Ascending aorta (tissue), 2 donors: ENCODE measurements around the gene ZNF202. TPM values are rescaled to one million over a fixed set of nuclear protein-coding genes. Genes with fewer than 3 reads are reported as not detected.

Experiments
- DNase-seq, 2 donors: peaks; one replicate each; pipeline ENCODE4 v3.0.0-alpha.2; 2019; ENCODE audit warnings: low spot score in 2 of 2
- H3K27ac ChIP-seq, 2 donors: fragments of 200-600 bp; sonication (generic); one replicate each; pipeline ENCODE4 v1.5.1; 2016 to 2017; ENCODE audit warnings: mild to moderate bottlenecking in 1 of 2
- H3K27me3 ChIP-seq: fragments of 200-600 bp; sonication (generic); one replicate; pipeline ENCODE4 v1.5.1; 2017
- H3K36me3 ChIP-seq, 2 donors: fragments of 200-600 bp; sonication (generic); one replicate each; pipeline ENCODE4 v1.5.1; 2016
- H3K4me1 ChIP-seq, 2 donors: fragments of 200-600 bp; sonication (generic); one replicate each; pipeline ENCODE4 v1.5.1; 2016 to 2017; ENCODE audit warnings: mild to moderate bottlenecking in 1 of 2
- H3K4me3 ChIP-seq, 2 donors: fragments of 200-600 bp; sonication (generic); one replicate each; pipeline ENCODE4 v1.5.1; 2016 to 2017; ENCODE audit warnings: mild to moderate bottlenecking in 1 of 2
- H3K9me3 ChIP-seq, 2 donors: fragments of 200-600 bp; sonication (generic); one replicate each; pipeline ENCODE4 v1.5.1; 2016
- intact Hi-C: fragments of 100-400 bp; cut with DNase I; formaldehyde crosslinking; loops from one replicate; pipeline ENCODE4 v1.15.1; 2023
- total RNA-seq: library from RNA; depleted of rRNA; stranded (reverse); fragments of >200 nt; gene quantifications from one replicate; pipeline ENCODE4 v1.1.0, GENCODE V29; 2016
- TF ChIP-seq, protein P1 (sequence below), 3 experiments: fragments of 200-600 bp in 2 of 3; fragments of 450-650 bp in 1 of 3; sonication (generic) in 2 of 3; IDR thresholded peaks; one replicate each; pipeline ENCODE4 v1.5.1; 2016 to 2019; ENCODE audit warnings: antibody characterized with exemption in 3 of 3, mild to moderate bottlenecking in 1 of 3, moderate library complexity in 1 of 3

ZNF202 gene
- total RNA-seq, 1 donor from 2014 or later, result 2.2 TPM

DNA sequence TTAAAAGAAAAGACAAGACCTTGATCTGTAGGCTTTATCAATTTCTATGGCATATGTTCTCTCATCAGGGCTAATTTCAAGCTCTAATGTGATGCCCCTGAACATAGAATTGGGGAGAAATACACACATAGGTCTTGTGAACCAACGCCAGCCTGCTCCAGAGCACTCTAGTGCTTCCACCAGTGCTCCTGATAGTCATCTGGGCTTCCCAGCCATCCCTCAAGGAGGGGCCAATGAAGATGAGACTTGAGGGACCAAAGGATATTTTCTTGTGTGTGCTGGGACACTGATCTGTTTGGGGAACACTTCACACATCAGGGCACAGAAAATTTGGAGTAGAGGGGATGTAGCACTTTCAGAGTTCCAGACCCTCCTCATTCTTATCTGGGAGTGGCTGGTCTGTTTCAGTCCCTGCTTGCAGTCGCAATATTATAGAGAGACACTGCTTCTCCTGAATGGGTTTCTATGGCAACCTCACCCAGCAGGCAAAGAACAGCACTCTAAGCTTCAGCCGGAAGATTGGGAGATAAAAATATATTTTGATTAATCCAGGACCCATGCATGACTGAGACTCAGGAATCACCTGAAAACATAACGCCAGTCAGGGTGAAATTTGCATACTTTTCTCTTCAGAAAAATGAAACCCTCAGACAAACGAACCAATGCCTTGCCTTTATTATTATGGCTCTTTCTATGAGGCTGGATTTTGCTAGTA, 58.6 kb downstream of the ZNF202 start:
- intact Hi-C loops, result no loop called here
- Histone ChIP-seq H3K27me3 (no peaks in the 10 kb centered on the region), H3K27ac (no peak overlapping the region), H3K9me3 (no peaks in the 10 kb centered on the region), H3K4me1 (no peaks in the 10 kb centered on the region), H3K4me3 (no peak overlapping the region), H3K36me3 (no peaks in the 10 kb centered on the region)
- DNase-seq, result no peak
- TF ChIP-seq, protein P1, sequence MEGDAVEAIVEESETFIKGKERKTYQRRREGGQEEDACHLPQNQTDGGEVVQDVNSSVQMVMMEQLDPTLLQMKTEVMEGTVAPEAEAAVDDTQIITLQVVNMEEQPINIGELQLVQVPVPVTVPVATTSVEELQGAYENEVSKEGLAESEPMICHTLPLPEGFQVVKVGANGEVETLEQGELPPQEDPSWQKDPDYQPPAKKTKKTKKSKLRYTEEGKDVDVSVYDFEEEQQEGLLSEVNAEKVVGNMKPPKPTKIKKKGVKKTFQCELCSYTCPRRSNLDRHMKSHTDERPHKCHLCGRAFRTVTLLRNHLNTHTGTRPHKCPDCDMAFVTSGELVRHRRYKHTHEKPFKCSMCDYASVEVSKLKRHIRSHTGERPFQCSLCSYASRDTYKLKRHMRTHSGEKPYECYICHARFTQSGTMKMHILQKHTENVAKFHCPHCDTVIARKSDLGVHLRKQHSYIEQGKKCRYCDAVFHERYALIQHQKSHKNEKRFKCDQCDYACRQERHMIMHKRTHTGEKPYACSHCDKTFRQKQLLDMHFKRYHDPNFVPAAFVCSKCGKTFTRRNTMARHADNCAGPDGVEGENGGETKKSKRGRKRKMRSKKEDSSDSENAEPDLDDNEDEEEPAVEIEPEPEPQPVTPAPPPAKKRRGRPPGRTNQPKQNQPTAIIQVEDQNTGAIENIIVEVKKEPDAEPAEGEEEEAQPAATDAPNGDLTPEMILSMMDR (IDR thresholded peaks at IDR 0.05), result no peak

DNA sequence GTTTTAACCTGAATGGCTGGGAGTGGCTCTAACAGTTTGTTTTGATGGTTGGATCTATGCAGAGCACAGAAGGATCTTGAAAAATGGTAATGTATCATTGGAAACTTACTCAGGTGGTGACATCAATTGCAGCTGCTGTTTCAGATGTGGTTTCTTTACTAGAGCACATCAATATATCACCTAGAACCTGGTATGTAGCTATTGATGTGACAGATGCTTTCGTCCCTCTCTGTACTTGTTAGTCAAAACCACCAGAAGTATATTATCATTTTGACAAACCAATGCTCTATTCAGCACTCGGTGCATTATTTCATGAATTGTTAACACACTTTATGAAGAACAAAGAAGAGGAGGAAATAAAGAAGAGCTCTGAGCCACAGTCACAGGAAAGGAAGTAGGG, 60.4 kb downstream of the ZNF202 start:
- no peaks in the 10 kb centered on the region for H3K4me1 ChIP-seq
- no peak overlapping the region for H3K4me3 ChIP-seq
- H3K36me3 ChIP-seq, result no peaks in the 10 kb centered on the region
- TF ChIP-seq, protein P1 (IDR thresholded peaks at IDR 0.05), result no peak
- no peak for DNase-seq
- H3K27ac ChIP-seq, result no peak overlapping the region
- no peaks in the 10 kb centered on the region for H3K27me3 ChIP-seq
- intact Hi-C loops, result no loop called here
- no peaks in the 10 kb centered on the region for H3K9me3 ChIP-seq

DNA sequence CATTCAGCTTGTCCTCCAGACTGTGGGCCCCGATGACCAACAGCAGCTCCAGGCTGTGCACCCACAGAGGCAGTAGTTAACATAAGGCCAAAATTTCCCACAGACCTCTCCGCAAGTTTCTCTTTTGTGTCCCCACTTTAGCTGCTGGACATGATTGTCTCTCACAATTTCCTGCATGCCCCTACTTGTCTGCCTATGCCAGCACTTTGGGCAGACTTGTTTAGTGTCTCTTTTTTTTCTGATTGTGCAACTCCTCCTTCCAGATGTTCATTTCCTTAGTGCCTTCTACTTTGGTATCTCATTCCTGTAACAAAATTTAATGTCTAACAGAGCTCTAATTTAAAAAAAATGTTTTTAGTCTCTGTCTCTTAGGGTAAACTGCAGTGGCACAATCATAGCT, 63.2 kb downstream of the ZNF202 start:
- Histone ChIP-seq H3K27ac (no peak overlapping the region), H3K4me1 (no peaks in the 10 kb centered on the region), H3K9me3 (no peaks in the 10 kb centered on the region), H3K36me3 (no peaks in the 10 kb centered on the region), H3K27me3 (no peaks in the 10 kb centered on the region), H3K4me3 (no peak overlapping the region)
- intact Hi-C loops, result no loop called here
- DNase-seq, result no peak
- TF ChIP-seq, protein P1 (IDR thresholded peaks at IDR 0.05), result no peak

DNA sequence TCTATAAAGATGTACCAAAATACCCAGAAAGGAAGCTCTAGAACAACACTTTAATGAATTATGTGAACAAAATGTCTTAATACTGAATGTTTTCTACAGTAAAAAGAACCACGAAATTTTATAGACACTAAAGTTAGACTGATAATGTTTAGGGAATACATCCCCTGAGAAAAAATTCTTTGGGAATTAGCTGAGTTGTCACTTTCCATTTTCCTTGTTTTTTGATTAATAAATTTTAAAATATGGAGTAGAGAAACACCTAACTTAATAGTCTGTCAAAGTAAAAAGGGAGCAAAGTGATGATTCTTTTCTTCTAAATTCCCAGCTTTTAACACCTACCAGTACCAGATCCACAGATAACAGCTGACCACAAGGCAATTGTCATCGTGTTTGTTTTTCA, 64.0 kb downstream of the ZNF202 start:
- intact Hi-C loops, result no loop called here
- no peaks in the 10 kb centered on the region for H3K36me3 ChIP-seq
- no peaks in the 10 kb centered on the region for H3K9me3 ChIP-seq
- H3K4me3 ChIP-seq, result no peak overlapping the region
- H3K27me3 ChIP-seq, result no peaks in the 10 kb centered on the region
- DNase-seq, result no peak
- no peaks in the 10 kb centered on the region for H3K4me1 ChIP-seq
- TF ChIP-seq, protein P1 (IDR thresholded peaks at IDR 0.05), result no peak
- no peak overlapping the region for H3K27ac ChIP-seq

DNA sequence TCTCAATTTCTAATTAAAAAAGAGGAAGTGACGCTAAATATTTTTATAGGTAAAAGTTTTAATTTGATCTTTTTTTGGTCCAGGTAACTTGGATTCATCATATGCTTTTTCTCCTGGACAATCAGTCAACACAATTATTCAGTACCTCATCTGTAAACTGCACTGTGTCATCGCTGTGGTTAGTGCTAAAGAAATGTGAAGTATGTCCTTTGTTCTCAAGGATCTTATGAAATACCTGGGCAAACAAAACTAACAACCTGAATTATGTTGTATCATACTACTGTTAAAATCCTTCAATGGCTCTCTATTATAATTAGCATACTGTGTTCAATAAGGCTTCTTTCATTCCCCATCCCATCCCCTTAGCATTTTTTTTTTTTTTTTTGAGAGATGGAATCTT, 67.2 kb downstream of the ZNF202 start:
- Histone ChIP-seq H3K27ac (no peak overlapping the region), H3K4me3 (no peak overlapping the region), H3K4me1 (no peaks in the 10 kb centered on the region), H3K36me3 (no peaks in the 10 kb centered on the region), H3K9me3 (no peaks in the 10 kb centered on the region), H3K27me3 (no peaks in the 10 kb centered on the region)
- no peak for DNase-seq
- TF ChIP-seq, protein P1 (IDR thresholded peaks at IDR 0.05), result no peak
- intact Hi-C loops, result no loop called here

Other genes with a start within 250 kb of the ZNF202 start
- 4.7 TPM for gene SCN3B, start 87.0 kb downstream of the ZNF202 start, total RNA-seq
- not detected for gene OR6X1, start 12.9 kb upstream of the ZNF202 start, total RNA-seq
- gene OR6M1, start 64.7 kb upstream of the ZNF202 start, total RNA-seq, result not detected
- gene TMEM225, start 144.0 kb upstream of the ZNF202 start, total RNA-seq, result not detected
- not detected for gene OR8D4, start 160.5 kb upstream of the ZNF202 start, total RNA-seq
- not detected for gene OR4D5, start 198.0 kb upstream of the ZNF202 start, total RNA-seq
- gene OR6T1, start 202.2 kb upstream of the ZNF202 start, total RNA-seq, result not detected
- gene OR10S1, start 236.1 kb upstream of the ZNF202 start, total RNA-seq, result not detected